A673 (cell line): ENCODE data around the gene BCAS4. TPM values are rescaled to one million over a fixed set of nuclear protein-coding genes. Genes with fewer than 3 reads are reported as not detected.
"Not testable (repeated sequence)": the region's sequence is repeated elsewhere in the genome, so short reads cannot be mapped to it uniquely, and the experiment has no call there.

Experiments
- BruUV-seq: library from RNA; stranded (reverse); fragments of 400-500 nt; replicated peaks from 2 replicates; lab custom pipeline; 2021; lab: Mats Ljungman, UMichigan
- CTCF ChIA-PET: fragments of 300-600 bp; sonication (Branson Sonifier 250); formaldehyde crosslinking; loops from one replicate; lab custom pipeline; 2022; ENCODE audit warnings: antibody characterized with exemption; lab: Charles Lee
- POLR2A ChIA-PET: fragments of 300-600 bp; sonication (Branson Sonifier 250); formaldehyde crosslinking; loops from one replicate; lab custom pipeline; 2022; ENCODE audit warnings: antibody characterized with exemption; ENCODE audit not compliant: low non-redundant PET; lab: Charles Lee
- DNase-seq: peaks from one replicate; pipeline ENCODE4 v3.0.0-alpha.2; 2015; ENCODE audit warnings: low spot score
- H3K27ac ChIP-seq: fragments of 200-600 bp; sonication (generic); 2 replicates; pipeline ENCODE4 v1.5.1; 2016; ENCODE audit warnings: mixed run types, low read depth, mild to moderate bottlenecking, mixed read lengths, antibody characterized with exemption, low read length; ENCODE audit not compliant: poor library complexity, severe bottlenecking
- H3K27me3 ChIP-seq: fragments of 200-600 bp; sonication (generic); replicated peaks from 2 replicates; pipeline ENCODE4 v1.6.1; 2017; ENCODE audit warnings: mixed run types, low read depth, mild to moderate bottlenecking, mixed read lengths, antibody characterized with exemption, low read length; ENCODE audit not compliant: insufficient read depth, poor library complexity
- H3K36me3 ChIP-seq: fragments of 200-600 bp; sonication (generic); 2 replicates; pipeline ENCODE4 v1.6.1; 2016; ENCODE audit warnings: mixed run types, mild to moderate bottlenecking, mixed read lengths, antibody characterized with exemption, low read length; ENCODE audit not compliant: insufficient read depth, poor library complexity, severe bottlenecking
- H3K4me1 ChIP-seq: fragments of 200-600 bp; sonication (generic); 2 replicates; pipeline ENCODE4 v1.6.1; 2017; ENCODE audit warnings: mixed run types, mild to moderate bottlenecking, mixed read lengths, antibody characterized with exemption, low read length; ENCODE audit not compliant: insufficient read depth, poor library complexity, severe bottlenecking
- H3K4me3 ChIP-seq: fragments of 200-600 bp; sonication (generic); 2 replicates; pipeline ENCODE4 v1.5.1; 2016; ENCODE audit warnings: low read depth, mixed run types, mild to moderate bottlenecking, mixed read lengths, low read length; ENCODE audit not compliant: poor library complexity, severe bottlenecking
- H3K9me3 ChIP-seq: fragments of 200-600 bp; sonication (generic); 2 replicates; pipeline ENCODE4 v1.6.1; 2016; ENCODE audit warnings: mixed run types, low read depth, mild to moderate bottlenecking, mixed read lengths, antibody characterized with exemption, low read length; ENCODE audit not compliant: poor library complexity, severe bottlenecking
- EZH2 ChIP-seq: fragments of 200-600 bp; sonication (generic); IDR thresholded peaks from 2 replicates; pipeline ENCODE4 v1.6.1; 2017; ENCODE audit warnings: borderline replicate concordance, low read depth, mild to moderate bottlenecking, mixed read lengths, antibody characterized with exemption, low read length; ENCODE audit not compliant: poor library complexity, severe bottlenecking
- intact Hi-C: fragments of 100-400 bp; cut with micrococcal nuclease; formaldehyde crosslinking; loops from one replicate; pipeline ENCODE4 v1.10.0; 2022; ENCODE audit not compliant: unreplicated experiment
- total RNA-seq: library from RNA; stranded (reverse); gene quantifications from 2 replicates; pipeline ENCODE4 v1.2.3, GENCODE V29; 2021
- TF ChIP-seq, protein P1 (sequence below): fragments of 300-800, 200-600 bp; sonication (generic); conservative IDR thresholded peaks from 2 replicates; pipeline ENCODE4 v1.5.1; 2017; ENCODE audit warnings: low read depth, mild to moderate bottlenecking, antibody characterized with exemption, low read length, moderate library complexity, mixed read lengths

The BCAS4 gene
- total RNA-seq, 1 experiment from 2014 or later = 28.4 TPM

DNA sequence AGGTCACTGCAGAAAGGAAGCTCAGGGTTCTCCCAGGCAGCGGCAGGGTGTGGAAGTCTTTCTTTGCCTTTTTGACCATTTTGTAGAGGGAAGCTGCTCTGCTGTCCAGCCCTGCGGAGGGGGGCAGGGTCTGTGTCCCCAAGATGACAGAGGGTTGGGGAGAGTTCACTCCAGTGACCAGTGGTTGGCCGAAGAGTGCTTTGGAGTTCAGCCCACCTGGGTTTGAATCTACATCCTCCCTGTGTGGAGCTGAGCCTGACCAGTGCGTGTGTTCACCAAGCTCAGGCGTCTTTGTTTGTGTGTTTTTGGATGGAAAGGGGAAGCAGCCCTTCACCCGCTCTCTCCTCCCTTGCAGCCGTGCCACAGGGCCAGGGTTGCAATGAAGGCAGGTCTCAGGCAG is 25.9 kb upstream of the BCAS4 start:
- POLR2A ChIA-PET, H3K36me3 ChIP-seq, CTCF ChIA-PET, DNase-seq, BruUV-seq, H3K9me3 ChIP-seq, intact Hi-C loops, H3K4me3 ChIP-seq, H3K27me3 ChIP-seq: not testable (repeated sequence)
- Histone ChIP-seq H3K4me1 (peaks cover 29% of the 10 kb centered on the region), H3K27ac (peak overlapping the region; percentile 10)

DNA sequence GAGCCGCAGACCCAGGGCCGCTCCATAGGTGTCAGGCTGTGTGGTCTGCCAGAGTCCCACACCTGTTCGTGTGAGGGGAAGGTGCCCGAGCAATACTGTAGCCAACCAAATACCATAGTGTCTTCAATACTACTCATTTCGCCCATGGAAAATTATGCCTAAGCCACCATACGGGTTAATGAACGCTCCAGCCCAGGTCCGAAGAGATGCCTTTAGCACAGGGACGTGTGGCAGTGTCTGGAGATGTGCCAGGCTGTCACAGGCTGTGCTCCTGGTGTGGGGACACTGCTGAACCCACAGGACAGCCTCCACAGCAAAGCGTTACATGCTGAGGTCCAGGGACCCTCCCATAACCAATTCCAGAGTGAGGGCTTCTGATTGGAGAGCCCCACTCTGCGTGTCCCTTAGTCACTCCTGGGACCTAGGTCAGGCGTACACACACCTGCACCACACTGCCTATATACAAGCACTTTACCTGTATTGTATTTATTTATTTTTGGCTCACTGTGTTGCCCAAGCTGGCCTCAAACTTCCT is 25.2 kb upstream of the BCAS4 start:
- intact Hi-C loops, H3K36me3 ChIP-seq, H3K4me3 ChIP-seq, H3K27me3 ChIP-seq, DNase-seq, CTCF ChIA-PET, H3K27ac ChIP-seq, BruUV-seq, H3K9me3 ChIP-seq, POLR2A ChIA-PET: not testable (repeated sequence)
- peaks cover 34% of the 10 kb centered on the region for H3K4me1 ChIP-seq

DNA sequence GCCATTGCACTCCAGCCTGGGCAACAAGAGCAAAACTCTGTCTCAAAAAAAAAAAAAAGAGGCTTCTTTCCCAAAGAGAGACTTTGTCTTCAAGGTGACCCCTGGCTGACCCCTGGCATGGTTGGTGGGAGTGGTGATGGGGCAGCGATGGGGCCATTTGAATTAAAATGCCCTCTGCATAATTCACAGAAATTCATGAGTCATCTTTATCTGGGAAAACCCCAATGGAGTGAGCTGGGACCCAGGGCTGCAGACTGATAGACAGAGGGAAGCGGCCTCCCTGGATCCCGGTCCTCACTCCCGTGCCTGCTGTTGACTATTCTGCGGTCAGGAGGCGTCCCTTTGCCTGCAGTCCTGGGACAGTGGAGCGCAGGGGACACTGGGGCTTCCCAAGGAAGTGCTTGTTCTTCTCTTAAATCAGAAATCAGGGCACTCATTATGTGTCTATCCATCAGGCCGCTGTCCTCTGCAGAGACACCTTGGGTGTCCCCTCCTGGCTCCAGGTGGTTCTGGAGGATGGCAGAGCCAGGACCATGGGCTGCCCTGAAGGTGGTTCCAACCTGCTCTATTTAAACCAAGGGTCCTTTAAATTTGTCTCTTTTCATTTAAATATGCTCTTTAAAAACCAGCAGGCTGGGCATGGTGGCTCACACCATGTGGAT is 23.3 kb upstream of the BCAS4 start:
- DNase-seq, BruUV-seq, H3K9me3 ChIP-seq, H3K36me3 ChIP-seq, H3K4me3 ChIP-seq, intact Hi-C loops, H3K27me3 ChIP-seq, CTCF ChIA-PET: not testable (repeated sequence)
- POLR2A ChIA-PET = interaction anchor here (0.6 kb wide), 1 partner anchor 23 kb away, joined by 5 read pairs; the partner anchor contains the start of gene BCAS4
- H3K4me1 ChIP-seq = peaks cover 44% of the 10 kb centered on the region
- H3K27ac ChIP-seq = peak overlapping the region; percentile 47

DNA sequence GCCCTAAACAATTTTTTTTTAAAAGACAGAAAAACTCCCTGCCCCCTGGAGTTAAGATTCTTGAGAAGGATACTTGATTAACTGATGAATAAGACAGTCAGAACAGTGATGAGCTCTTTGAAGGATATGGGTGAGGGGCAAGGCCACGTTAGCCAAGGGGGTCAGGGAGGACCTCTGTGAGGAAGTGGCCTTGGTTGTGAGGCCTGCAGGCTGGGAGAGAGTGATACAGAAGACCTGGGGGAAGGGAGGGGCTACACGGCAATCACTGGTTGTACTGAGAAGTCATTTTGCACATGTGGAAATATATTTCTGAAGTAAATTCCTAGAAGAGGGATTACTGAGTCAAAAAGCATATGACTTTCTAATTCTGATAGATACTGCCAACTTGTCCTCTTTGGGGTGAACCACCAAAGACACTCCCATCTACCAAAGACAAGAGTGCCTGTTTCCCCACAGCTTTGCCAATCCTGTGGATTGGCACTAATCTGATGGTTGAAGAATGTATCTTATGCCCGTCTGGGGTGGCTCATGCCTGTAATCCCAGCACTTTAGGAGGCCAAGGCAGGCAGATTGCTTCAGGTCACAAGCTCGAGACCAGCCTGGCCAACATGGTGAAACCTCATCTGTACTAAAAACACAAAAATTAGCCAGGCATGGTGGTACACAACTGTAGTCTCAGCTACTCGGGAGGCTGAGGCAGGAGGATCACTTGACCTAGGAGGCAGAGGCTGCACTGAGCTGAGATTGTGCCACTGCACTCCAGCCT is 22.3 kb upstream of the BCAS4 start:
- H3K36me3 ChIP-seq = no peaks in the 10 kb centered on the region
- peaks cover 41% of the 10 kb centered on the region for H3K4me1 ChIP-seq
- no TSS peak for BruUV-seq
- H3K9me3 ChIP-seq = no peaks in the 10 kb centered on the region
- POLR2A ChIA-PET = no interaction called here
- TF ChIP-seq, protein P1, sequence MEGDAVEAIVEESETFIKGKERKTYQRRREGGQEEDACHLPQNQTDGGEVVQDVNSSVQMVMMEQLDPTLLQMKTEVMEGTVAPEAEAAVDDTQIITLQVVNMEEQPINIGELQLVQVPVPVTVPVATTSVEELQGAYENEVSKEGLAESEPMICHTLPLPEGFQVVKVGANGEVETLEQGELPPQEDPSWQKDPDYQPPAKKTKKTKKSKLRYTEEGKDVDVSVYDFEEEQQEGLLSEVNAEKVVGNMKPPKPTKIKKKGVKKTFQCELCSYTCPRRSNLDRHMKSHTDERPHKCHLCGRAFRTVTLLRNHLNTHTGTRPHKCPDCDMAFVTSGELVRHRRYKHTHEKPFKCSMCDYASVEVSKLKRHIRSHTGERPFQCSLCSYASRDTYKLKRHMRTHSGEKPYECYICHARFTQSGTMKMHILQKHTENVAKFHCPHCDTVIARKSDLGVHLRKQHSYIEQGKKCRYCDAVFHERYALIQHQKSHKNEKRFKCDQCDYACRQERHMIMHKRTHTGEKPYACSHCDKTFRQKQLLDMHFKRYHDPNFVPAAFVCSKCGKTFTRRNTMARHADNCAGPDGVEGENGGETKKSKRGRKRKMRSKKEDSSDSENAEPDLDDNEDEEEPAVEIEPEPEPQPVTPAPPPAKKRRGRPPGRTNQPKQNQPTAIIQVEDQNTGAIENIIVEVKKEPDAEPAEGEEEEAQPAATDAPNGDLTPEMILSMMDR = no peak
- TF ChIP-seq EZH2 = no peak
- no peak for DNase-seq
- intact Hi-C loops = no loop called here
- H3K27ac ChIP-seq = peak overlapping the region; percentile 60
- H3K4me3 ChIP-seq = no peak overlapping the region
- CTCF ChIA-PET = no interaction called here
- no peaks in the 10 kb centered on the region for H3K27me3 ChIP-seq
